ENCODE results near the gene PEBP1. TPM values are rescaled to one million over a fixed set of nuclear protein-coding genes. Genes with fewer than 3 reads are reported as not detected.

The PEBP1 gene
- total and polyA plus RNA-seq, 10 of the 15 experiments (the other 5 are each of a cell fraction or from before 2014, with no cell fraction given), result 79.4 to 415 (median 206) TPM

GRCh38 chr12:118175823-118176447 is 40.0 kb downstream of the PEBP1 start (continued):
- no peak for TF ChIP-seq BHLHE40 (IDR thresholded peaks at IDR 0.05; ENCODE audit: borderline replicate concordance in 1 of 2, low read depth in 2 of 2, low read length in 1 of 2)
- no peak for TF ChIP-seq ZNF24 (IDR thresholded peaks at IDR 0.05)
- TF ChIP-seq TAF1 (IDR thresholded peaks at IDR 0.05; ENCODE audit: borderline replicate concordance, low read depth, low read length), result no peak
- no peak for TF ChIP-seq TCF12 (IDR thresholded peaks at IDR 0.05; ENCODE audit: low read depth, low read length)
- 0 out of 2 replicates have a peak, but pooled peaks have one; percentile 13 for TF ChIP-seq ATF7 (IDR thresholded peaks at IDR 0.05; ENCODE audit: low read depth)
- TF ChIP-seq MLLT1 (IDR thresholded peaks at IDR 0.05), result no peak
- TF ChIP-seq MYC (IDR thresholded peaks at IDR 0.05; ENCODE audit: insufficient read depth, insufficient read length, insufficient replicate concordance, low read length, severe bottlenecking), result no peak

GRCh38 chr12:118183155-118183554 is 47.2 kb downstream of the PEBP1 start:
- peak; percentile 7 for FAIRE-seq
- CTCF ChIA-PET, result interaction anchor here (0.7 to 7.1 kb wide), 27 partner anchors 8 to 192 kb away, joined by 3 to 277 read pairs (median 6); partner anchors contain the start of genes PEBP1, SUDS3 and TAOK3
- Histone ChIP-seq H3K27me3 (replicated peaks in 1 of 2; ENCODE audit: control insufficient read depth in 2 of 2, insufficient read depth in 2 of 2, low read length in 1 of 2) (no peaks in the 10 kb centered on the region), H4K20me1 (ENCODE audit: control insufficient read depth, insufficient read depth) (no peaks in the 10 kb centered on the region), H3K79me2 (ENCODE audit: control insufficient read depth, insufficient read depth, low read length) (no peaks in the 10 kb centered on the region), H3K9me3 (replicated peaks; ENCODE audit: control insufficient read depth, insufficient read depth, low read length) (no peaks in the 10 kb centered on the region), H3K4me3 (0 out of 2 replicates have a peak overlapping the region, but pooled peaks have one; percentile 21), H3K4me2 (ENCODE audit: control insufficient read depth, insufficient read depth) (peak overlapping the region; percentile 62), H2AFZ (ENCODE audit: control insufficient read depth, low read depth, low read length) (no peak overlapping the region), H3K9ac (ENCODE audit: control insufficient read depth, insufficient read depth, low read length) (no peak overlapping the region), H3K27ac (ENCODE audit: control insufficient read depth, insufficient read depth) (peak overlapping the region; percentile 68), H3K4me1 (ENCODE audit: control insufficient read depth, insufficient read depth, low read length) (peaks cover 27% of the 10 kb centered on the region), H3K36me3 (ENCODE audit: control insufficient read depth in 2 of 2, insufficient read depth in 2 of 2, low read length in 1 of 2) (peaks cover 9 to 12% of the 10 kb centered on the region in 2 experiments)
- in situ Hi-C loops (cut with MboI) (loop anchor here (5.0 kb wide), 1 partner anchor 189 kb away; the partner anchor contains the start of gene TAOK3), intact Hi-C loops (cut with micrococcal nuclease; ENCODE audit: unreplicated experiment) (loop anchor here (2.0 to 5.0 kb wide), 3 partner anchors 54 to 174 kb away; no protein-coding TSS in a partner anchor)
- SMC1A ChIA-PET (ENCODE audit: uncharacterized antibody, unreplicated experiment), result interaction anchor here (0.8 to 6.5 kb wide), 23 partner anchors 8 to 222 kb away, joined by 3 to 185 read pairs (median 5); partner anchors contain the start of genes PEBP1, SUDS3 and TAOK3
- RAD21 ChIA-PET (ENCODE audit: unreplicated experiment), result interaction anchor here (0.6 to 9.1 kb wide), 12 partner anchors 7 to 192 kb away, joined by 3 to 166 read pairs (median 12); partner anchors contain the start of genes SUDS3 and TAOK3
- BruUV-seq (replicated peaks), result no TSS peak
- peak; percentile 66 for ATAC-seq
- POLR2A ChIA-PET, result interaction anchor here (0.9 to 4.2 kb wide), 8 partner anchors 18 to 193 kb away, joined by 3 to 23 read pairs (median 5); partner anchors contain the start of gene SUDS3
- no peak for DNase-seq (ENCODE audit: low read depth, low spot score)
- TF ChIP-seq MTA2 (IDR thresholded peaks at IDR 0.05; ENCODE audit: low read depth), result 0 out of 2 replicates have a peak, but pooled peaks have one; percentile 28
- no peak for TF ChIP-seq ZNF207 (IDR thresholded peaks at IDR 0.05; ENCODE audit: borderline replicate concordance)

Measured in GM12878 (cell line).